Superior temporal gyrus (tissue), 1 donor: Measurements from ENCODE around the gene CHRNA1.

Experiments
- DNase-seq: peaks from one replicate; pipeline ENCODE4 v3.0.0-alpha.2; 2016; ENCODE audit errors: extremely low spot score

CHRNA1 gene

GRCh38 chr2:174764280-174765255 is at the start of gene CHRNA1:
TSS of gene CHRNA1 (minus strand) at chr2:174764472. CDS start at chr2:174764394, 78 bp downstream.
- DNase-seq, result no peak

GRCh38 chr2:174812037-174812436 is 47.8 kb upstream of the CHRNA1 start:
- no peak for DNase-seq

- DNase-seq, result no peak
These were observed 43.7 kb upstream of the CHRNA1 start for GRCh38 chr2:174807931-174808330.

GRCh38 chr2:174805803-174806202 is 41.5 kb upstream of the CHRNA1 start:
- DNase-seq, result no peak

- DNase-seq, result no peak
These were observed 38.2 kb upstream of the CHRNA1 start for GRCh38 chr2:174802459-174802858.

GRCh38 chr2:174800436-174801205 is 36.3 kb upstream of the CHRNA1 start:
- no peak for DNase-seq

GRCh38 chr2:174798801-174799200 is 34.5 kb upstream of the CHRNA1 start:
- no peak for DNase-seq

GRCh38 chr2:174797781-174798276 is 33.6 kb upstream of the CHRNA1 start:
- DNase-seq, result no peak

GRCh38 chr2:174796319-174796771 is 32.1 kb upstream of the CHRNA1 start:
- no peak for DNase-seq

GRCh38 chr2:174794851-174795374 is 30.6 kb upstream of the CHRNA1 start:
- no peak for DNase-seq

GRCh38 chr2:174792309-174793025 is 28.2 kb upstream of the CHRNA1 start:
- no peak for DNase-seq

- no peak for DNase-seq
These were observed 27.5 kb upstream of the CHRNA1 start for GRCh38 chr2:174791746-174792280.

GRCh38 chr2:174791020-174791419 is 26.7 kb upstream of the CHRNA1 start:
- no peak for DNase-seq

GRCh38 chr2:174789001-174789400 is 24.7 kb upstream of the CHRNA1 start:
- DNase-seq, result no peak

- DNase-seq, result no peak
These were observed 24.1 kb upstream of the CHRNA1 start for GRCh38 chr2:174788291-174788929.

- DNase-seq, result peak; percentile 72
These were observed 23.4 kb upstream of the CHRNA1 start for GRCh38 chr2:174787487-174788205.

- DNase-seq, result no peak
These were observed 21.9 kb upstream of the CHRNA1 start for GRCh38 chr2:174786066-174786725.

GRCh38 chr2:174785481-174785880 is 21.2 kb upstream of the CHRNA1 start:
- no peak for DNase-seq

GRCh38 chr2:174784909-174785308 is 20.6 kb upstream of the CHRNA1 start:
- no peak for DNase-seq
